GF-D8 (cell line): ENCODE measurements around the gene NOSTRIN.
"Not testable (repeated sequence)": the region's sequence is repeated elsewhere in the genome, so short reads cannot be mapped to it uniquely, and the experiment has no call there.

Experiments used
- DNase-seq: peaks from one replicate; lab custom pipeline; 2025; lab: John Stamatoyannopoulos, UW

NOSTRIN gene

DNA sequence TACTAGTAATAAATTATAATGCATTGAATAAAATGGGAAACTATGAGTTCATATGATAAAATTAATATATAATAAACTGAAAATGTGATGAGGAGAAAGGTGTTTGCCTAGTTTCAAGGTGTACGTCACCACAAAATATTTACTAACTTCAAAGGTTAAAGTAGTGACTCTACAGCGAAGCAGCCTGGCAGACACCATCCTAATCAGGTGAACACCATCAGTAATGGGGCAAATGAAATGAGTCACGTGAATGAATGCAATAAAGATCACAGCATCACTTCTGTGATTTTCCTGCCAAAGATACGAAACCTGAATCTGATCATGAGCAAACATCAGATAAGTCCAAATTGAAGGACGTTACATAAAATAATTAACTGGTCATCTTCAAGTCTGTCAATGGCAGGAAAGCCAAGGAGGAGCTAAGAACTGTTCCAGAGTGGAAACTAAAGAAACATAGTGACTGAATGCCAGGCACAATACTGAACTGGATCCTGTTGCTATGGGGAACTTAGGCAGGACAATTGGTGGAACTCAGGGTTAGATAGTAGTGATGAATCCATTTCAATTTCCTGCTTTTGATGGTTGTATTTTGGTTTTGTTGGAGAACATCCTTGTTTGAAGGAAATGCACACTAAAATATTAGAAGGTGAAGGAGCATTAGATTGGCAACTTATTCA, 12.1 kb upstream of the NOSTRIN start:
- DNase-seq = no peak

DNA sequence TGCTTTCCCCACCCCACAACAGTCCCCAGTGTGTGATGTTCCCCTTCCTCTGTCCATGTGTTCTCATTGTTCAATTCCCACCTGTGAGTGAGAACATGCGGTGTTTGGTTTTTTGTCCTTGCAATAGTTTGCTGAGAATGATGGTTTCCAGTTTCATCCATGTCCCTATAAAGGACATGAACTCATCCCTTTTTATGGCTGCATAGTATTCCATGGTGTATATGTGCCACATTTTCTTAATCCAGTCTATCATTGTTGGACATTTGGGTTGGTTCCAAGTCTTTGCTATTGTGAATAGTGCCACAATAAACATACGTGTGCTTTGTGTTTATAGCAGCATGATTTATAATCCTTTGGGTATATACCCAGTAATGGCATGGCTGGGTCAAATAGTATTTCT, 11.3 kb upstream of the NOSTRIN start:
- not testable (repeated sequence) for DNase-seq

DNA sequence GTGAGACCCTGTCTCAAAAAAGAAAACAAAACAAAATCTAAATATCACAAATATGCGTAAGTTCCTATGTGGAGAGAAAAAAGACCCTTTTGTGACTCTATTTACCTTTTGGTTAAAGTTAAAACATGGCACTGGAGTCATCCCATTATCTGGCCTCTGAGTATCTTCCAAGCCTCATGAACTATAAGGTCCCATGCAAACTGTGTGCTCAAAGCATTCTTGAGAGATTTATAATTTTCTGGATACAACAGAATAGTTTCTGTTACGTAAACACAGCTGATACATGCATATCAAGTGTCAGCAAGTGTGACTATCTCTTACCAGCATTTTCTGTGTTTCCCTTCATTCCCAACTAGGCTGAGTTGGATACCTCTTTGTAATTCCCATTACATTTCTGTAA, 8.8 kb upstream of the NOSTRIN start:
- no peak for DNase-seq

DNA sequence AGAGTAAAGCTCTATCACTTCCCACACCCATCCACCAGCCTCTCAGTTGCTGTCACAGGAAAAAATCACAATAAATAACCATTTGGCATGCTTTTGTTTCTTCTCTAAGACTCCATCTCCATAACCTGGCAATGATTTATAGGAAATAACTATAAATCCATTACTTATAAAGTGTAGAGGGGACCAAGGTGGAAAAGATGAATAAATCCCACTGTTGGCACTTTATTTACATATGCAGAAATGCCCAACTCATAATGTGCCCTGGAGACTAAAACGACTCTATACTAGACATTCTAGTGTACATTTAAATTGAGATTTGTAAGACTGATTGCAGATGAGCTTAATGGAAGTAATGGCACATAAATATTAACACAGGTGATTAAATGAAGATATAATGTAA, 7.5 kb upstream of the NOSTRIN start:
- no peak for DNase-seq

DNA sequence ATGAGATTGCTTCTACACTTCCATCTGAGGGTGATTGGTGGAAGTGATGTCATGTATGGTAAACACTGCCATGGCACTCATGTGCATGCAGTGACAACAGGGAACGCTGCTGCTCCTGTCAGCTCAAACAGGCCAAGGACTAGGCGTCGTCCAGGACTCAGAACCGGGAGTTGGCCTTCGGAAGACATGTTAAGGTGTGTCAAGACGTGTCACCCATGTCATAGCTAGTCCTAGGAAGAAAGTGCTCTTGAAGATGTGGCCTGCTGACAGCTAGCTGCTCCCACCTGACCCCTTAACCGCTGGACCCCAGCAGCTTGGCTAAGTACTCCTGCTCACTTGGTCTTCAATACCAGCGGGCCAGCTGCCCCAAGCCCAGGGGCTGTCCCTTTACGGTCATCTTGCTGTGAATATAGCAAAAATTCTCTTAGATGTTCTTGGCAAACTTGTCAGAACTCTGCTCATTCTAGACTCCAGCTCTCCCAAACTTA, 6.3 kb upstream of the NOSTRIN start:
- no peak for DNase-seq

GRCh38 chr2:168796583-168797285, 5.7 kb upstream of the NOSTRIN start:
- DNase-seq = no peak

GRCh38 chr2:168797286-168797655, 5.2 kb upstream of the NOSTRIN start:
- DNase-seq = no peak

DNA sequence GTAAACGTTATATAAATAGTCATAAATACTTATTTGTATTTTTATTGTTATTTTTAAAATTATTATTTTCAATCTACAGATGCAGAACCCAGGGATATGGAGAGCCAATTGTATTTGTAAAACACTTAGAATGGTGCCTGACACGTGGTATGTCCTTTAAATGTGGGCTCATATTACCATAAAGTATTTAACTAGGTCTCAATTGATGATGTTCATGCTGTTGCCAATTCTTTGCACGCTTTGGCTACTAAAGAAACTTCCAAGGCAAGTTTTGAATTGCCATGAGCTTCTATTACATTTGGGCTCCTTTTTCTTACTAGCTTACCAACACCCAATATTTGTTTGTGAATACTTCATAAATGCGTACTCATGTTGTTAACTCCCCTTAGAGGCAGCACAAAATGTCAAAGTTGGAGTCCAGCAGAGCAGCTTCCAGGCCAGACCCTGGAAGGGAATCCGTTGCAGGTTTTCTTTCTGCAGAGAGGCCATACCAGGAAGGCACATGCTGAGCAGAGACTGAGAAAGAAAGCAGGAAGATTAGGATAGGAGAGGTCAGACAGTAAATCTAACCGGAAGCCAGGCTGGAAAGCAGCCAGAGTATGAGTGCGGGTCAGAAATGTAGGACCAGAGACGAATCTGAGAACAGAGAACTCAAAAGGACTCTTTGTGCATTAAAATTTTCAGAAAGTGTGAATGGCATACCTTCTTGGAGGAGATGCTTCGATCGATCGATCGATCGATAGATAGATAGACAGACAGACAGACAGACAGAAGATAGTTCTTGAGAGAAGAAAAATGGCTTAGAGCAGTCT, 4.2 kb upstream of the NOSTRIN start:
- DNase-seq = no peak

DNA sequence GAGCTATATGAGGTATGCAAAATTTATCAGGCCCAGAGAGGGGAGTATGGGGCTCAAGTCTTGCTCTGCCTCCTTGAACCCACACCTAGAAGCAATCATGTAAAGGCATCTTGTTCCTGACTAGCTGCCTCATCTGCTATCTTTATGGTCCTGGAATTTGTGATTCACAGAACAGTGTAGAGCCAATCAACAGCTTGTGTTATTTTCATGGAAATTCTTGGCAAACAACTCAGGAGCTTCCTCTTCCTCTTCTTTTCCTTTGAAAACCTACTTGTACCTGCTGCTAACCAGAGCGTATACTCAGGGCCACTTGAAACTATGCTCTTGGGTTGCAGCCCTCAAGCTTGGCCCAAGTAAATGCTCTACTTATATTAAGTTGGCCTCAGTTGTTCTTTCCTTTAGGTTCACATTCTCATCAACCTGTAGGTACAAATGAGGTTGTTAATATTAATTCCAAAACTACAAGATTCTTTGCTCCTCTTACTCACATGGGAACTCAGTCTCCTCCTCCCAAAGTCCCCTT, 3.5 kb upstream of the NOSTRIN start:
- no peak for DNase-seq

DNA sequence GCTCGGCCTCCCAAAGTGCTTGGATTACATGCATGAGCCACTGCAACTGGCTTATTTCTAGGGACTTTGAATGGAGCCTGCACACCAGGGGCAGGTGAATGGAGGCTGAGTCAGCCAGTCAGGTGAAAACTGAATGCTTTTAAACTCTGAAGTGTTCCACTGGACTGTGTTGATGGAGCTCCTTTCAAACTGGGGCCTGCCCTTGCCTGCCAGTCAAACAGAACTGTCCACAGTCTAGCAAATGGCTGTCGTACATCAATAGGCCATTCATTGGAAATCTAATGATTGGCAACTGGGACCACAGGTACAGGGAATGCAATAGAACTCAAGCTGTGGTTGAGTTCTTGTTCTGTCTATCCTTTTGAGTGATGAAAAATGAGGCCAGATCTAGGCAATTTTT, 966 bp upstream of the NOSTRIN start:
- no peak for DNase-seq

- no peak for DNase-seq
Measured at GRCh38 chr2:168802859-168803725, 655 bp downstream of the NOSTRIN start.

GRCh38 chr2:168804214-168804613, 1.8 kb downstream of the NOSTRIN start:
- DNase-seq = no peak

- DNase-seq = no peak
Measured at GRCh38 chr2:168805615-168806014, 3.2 kb downstream of the NOSTRIN start.

DNA sequence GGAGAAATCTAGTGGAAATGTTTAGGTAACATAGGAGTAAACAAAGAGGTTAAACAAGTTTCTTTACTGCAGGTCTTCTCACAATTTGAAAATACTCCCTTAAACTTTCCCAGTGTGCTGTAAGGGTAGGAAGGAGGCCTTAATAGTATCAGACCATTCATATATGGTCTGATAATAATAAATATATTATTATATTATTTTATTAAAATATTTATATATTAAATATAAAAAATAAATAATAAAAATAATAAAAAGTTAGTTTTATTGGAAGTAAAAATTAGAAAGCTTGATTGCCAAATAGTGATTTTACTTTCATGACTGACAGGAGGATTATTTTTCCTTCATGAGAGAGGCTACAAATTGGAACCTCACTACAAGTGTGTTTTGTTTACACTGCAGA, 7.1 kb downstream of the NOSTRIN start:
- DNase-seq = no peak

DNA sequence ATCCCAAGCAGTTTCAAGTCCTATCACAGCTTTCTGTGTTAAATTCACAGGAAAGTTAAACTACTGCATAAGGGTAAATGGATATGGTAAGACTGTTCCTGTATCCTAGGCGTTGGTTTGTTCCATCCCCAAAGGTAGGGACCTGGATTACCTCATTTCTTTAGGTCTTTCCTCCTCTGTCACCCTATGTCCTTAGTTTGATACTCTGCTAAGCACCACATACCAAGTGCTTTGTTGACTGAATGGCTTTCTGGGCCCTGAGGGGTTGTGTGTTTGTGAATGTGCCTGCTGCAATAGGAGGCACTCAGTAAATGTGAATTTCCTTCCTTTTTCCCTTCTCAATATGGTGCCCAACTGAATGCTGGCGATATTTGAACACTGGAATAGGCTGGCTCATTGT, 7.8 kb downstream of the NOSTRIN start:
- DNase-seq = no peak

- DNase-seq = no peak
Measured at GRCh38 chr2:168811696-168812095, 9.3 kb downstream of the NOSTRIN start.

DNA sequence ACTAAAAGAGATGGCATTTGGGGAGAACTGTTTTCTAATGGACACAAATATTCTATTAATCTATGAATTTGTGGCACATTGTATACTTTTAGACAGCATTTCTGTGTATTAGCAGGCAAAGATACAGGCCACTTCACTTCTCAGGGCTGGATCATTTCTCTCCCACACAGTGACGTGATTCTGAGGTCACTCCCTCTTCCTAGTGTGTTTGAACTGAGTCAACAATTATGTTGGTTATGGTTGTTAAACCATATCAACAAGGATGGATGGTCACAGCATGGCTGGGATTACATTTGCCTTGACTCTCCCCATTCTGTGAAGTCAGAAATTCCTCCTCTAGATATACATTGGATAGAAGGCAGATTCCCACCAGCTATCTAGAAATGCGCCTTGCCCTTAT, 11.6 kb downstream of the NOSTRIN start:
- no peak for DNase-seq

DNA sequence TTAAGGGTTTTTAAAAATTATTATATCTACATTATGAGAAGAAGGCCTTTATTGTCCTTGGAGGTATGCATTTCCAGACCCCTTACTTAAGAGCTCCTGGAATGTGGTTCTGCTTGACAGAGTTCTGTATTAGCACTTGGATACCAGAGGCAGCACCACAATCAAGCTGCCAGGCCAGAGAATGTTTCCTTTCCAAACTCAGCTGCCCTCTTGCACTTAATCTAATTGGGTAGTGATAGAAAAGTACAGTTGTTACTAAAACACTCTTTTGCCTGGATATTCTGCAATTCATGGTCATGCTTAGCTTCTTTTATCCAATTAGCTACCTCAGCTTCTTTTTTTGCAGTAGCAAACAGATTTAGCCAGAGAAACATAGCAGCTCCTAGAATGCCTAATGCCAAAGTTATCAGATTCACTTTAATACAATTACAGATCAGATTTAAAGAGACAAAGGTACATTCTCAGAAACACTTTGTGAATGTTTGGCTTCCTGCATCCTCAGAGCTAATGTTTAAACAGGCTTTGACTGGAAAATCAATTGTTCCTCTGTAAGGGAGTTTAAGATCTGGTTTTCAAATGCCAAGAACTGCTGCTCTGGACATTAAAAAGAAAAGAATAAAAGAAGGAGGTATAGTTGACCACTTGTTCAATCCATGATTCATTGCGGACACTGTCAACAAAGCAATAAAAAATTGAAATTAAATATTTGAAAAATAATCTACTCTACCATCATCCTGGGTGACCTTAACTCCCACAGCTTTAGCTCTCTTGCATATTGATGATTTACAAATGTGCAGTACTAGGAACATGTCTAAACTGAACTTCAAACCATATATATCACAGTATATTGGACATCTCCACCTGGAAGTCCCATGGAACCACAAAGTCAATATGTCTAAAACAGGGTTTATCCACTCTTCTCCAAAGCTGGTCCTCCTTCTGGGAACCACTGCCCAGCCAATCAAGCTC, 12.8 kb downstream of the NOSTRIN start:
- DNase-seq = no peak

- no peak for DNase-seq
Measured at GRCh38 chr2:168816369-168816768, 13.9 kb downstream of the NOSTRIN start.

GRCh38 chr2:168819050-168819715, 16.7 kb downstream of the NOSTRIN start:
- DNase-seq = no peak
